Mammary epithelial cell (primary cell): ENCODE measurements around the gene ACVR1B.

Source experiments
- CTCF ChIP-seq, 2 donors: IDR thresholded peaks in 1 of 2; conservative IDR thresholded peaks in 1 of 2; 2 replicates each; pipeline ENCODE4 v1.5.1; 2011 to 2012; ENCODE audit warnings: inconsistent platforms in 2 of 2, low read length in 2 of 2, mild to moderate bottlenecking in 2 of 2, control low read depth in 1 of 2, low read depth in 1 of 2; ENCODE audit not compliant: insufficient read depth in 1 of 2; ENCODE audit errors: extremely low read depth in 1 of 2
- EZH2 ChIP-seq: IDR thresholded peaks from 2 replicates; pipeline ENCODE4 v1.6.1; 2012; ENCODE audit warnings: low read length, inconsistent platforms, borderline replicate concordance

- no peak for TF ChIP-seq CTCF (conservative IDR thresholded peaks at IDR 0.05 in 1 of 2, IDR thresholded peaks at IDR 0.05 in 1 of 2; ENCODE audit: extremely low read depth in 1 of 2, insufficient read depth in 1 of 2, low read depth in 1 of 2, low read length in 2 of 2)
- no peak for TF ChIP-seq EZH2
These were observed 9.4 kb downstream of the ACVR1B start for GRCh38 chr12:51960890-51961289.
